Measurements from ENCODE around the gene CKAP5. TPM values are rescaled to one million over a fixed set of nuclear protein-coding genes. Genes with fewer than 3 reads are reported as not detected.

The CKAP5 gene
- total and polyA plus RNA-seq, 2 experiments from 2014 or later = 67.9 to 120 TPM

DNA sequence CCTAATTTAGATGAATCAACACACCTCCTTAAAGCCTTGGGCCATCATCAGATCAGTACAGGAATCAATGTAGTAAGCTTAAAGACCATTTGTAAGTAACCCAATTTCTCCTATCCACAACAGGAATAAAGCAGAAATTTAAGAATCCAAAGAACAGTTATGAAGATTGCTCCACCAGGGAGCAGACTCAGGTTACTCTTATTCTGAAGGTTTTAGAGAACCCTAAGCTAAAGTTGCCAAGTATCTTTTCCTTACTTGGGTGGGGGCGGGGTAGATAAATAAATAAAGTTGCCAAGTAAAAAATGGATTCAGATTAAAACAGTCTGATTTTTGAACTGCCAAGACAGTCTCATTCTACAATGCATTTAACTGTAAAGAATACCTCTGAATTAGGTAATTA, 18.1 kb downstream of the CKAP5 start (continued):
- TF ChIP-seq, protein P1, sequence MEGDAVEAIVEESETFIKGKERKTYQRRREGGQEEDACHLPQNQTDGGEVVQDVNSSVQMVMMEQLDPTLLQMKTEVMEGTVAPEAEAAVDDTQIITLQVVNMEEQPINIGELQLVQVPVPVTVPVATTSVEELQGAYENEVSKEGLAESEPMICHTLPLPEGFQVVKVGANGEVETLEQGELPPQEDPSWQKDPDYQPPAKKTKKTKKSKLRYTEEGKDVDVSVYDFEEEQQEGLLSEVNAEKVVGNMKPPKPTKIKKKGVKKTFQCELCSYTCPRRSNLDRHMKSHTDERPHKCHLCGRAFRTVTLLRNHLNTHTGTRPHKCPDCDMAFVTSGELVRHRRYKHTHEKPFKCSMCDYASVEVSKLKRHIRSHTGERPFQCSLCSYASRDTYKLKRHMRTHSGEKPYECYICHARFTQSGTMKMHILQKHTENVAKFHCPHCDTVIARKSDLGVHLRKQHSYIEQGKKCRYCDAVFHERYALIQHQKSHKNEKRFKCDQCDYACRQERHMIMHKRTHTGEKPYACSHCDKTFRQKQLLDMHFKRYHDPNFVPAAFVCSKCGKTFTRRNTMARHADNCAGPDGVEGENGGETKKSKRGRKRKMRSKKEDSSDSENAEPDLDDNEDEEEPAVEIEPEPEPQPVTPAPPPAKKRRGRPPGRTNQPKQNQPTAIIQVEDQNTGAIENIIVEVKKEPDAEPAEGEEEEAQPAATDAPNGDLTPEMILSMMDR (conservative IDR thresholded peaks at IDR 0.05; ENCODE audit: low read depth in 2 of 2) = no peak
- TF ChIP-seq, protein P2, sequence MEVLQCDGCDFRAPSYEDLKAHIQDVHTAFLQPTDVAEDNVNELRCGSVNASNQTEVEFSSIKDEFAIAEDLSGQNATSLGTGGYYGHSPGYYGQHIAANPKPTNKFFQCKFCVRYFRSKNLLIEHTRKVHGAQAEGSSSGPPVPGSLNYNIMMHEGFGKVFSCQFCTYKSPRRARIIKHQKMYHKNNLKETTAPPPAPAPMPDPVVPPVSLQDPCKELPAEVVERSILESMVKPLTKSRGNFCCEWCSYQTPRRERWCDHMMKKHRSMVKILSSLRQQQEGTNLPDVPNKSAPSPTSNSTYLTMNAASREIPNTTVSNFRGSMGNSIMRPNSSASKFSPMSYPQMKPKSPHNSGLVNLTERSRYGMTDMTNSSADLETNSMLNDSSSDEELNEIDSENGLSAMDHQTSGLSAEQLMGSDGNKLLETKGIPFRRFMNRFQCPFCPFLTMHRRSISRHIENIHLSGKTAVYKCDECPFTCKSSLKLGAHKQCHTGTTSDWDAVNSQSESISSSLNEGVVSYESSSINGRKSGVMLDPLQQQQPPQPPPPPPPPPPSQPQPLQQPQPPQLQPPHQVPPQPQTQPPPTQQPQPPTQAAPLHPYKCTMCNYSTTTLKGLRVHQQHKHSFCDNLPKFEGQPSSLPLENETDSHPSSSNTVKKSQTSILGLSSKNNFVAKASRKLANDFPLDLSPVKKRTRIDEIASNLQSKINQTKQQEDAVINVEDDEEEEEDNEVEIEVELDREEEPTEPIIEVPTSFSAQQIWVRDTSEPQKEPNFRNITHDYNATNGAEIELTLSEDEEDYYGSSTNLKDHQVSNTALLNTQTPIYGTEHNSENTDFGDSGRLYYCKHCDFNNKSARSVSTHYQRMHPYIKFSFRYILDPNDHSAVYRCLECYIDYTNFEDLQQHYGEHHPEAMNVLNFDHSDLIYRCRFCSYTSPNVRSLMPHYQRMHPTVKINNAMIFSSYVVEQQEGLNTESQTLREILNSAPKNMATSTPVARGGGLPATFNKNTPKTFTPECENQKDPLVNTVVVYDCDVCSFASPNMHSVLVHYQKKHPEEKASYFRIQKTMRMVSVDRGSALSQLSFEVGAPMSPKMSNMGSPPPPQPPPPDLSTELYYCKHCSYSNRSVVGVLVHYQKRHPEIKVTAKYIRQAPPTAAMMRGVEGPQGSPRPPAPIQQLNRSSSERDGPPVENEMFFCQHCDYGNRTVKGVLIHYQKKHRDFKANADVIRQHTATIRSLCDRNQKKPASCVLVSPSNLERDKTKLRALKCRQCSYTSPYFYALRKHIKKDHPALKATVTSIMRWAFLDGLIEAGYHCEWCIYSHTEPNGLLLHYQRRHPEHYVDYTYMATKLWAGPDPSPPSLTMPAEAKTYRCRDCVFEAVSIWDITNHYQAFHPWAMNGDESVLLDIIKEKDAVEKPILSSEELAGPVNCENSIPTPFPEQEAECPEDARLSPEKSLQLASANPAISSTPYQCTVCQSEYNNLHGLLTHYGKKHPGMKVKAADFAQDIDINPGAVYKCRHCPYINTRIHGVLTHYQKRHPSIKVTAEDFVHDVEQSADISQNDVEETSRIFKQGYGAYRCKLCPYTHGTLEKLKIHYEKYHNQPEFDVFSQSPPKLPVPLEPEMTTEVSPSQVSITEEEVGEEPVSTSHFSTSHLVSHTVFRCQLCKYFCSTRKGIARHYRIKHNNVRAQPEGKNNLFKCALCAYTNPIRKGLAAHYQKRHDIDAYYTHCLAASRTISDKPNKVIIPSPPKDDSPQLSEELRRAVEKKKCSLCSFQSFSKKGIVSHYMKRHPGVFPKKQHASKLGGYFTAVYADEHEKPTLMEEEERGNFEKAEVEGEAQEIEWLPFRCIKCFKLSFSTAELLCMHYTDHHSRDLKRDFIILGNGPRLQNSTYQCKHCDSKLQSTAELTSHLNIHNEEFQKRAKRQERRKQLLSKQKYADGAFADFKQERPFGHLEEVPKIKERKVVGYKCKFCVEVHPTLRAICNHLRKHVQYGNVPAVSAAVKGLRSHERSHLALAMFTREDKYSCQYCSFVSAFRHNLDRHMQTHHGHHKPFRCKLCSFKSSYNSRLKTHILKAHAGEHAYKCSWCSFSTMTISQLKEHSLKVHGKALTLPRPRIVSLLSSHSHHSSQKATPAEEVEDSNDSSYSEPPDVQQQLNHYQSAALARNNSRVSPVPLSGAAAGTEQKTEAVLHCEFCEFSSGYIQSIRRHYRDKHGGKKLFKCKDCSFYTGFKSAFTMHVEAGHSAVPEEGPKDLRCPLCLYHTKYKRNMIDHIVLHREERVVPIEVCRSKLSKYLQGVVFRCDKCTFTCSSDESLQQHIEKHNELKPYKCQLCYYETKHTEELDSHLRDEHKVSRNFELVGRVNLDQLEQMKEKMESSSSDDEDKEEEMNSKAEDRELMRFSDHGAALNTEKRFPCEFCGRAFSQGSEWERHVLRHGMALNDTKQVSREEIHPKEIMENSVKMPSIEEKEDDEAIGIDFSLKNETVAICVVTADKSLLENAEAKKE (CRISPR knock-in tag; IDR thresholded peaks at IDR 0.05) = no peak
- TF ChIP-seq STAT1 (IDR thresholded peaks at IDR 0.05; ENCODE audit: unreplicated experiment) = no peak
- no peak for TF ChIP-seq POLR2AphosphoS5 (IDR thresholded peaks at IDR 0.05; ENCODE audit: low read depth)

DNA sequence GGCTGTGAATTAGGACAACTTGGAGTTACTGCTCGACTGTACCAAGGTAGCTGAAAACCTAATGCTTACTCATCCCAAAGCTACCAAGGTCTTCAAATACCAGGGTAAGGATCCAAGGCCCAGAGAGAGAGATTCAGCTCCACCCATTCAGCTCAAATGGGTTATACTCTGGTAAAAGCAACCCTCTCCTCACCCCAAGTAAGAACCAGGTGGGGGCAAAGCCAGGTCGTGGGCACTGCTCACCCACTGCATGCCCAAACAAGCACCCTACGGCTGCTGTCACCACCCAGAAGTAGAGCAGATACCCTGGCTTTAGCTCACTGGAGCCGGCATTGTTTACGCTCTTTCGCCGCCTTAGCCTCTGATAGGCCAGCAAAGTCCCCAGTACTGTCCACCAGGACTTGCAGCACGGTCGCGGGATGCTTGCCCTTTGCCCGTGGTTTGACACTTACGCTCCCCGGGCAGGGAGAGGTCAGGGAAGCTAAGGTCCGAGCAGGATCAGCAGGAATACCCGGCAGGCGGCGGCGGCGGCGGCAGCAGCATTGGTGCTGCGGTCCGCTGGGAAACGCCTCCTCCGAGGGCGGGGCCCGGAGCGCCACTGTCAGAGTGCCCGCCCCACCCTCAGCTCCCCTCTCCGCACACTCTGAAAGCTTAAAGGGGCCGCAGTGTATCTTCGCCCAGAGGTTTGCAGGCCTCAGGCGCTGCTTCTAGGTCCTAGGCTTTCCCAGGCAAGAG, 19.6 kb downstream of the CKAP5 start:
- ATAC-seq (peak; percentile 99), DNase-seq (ENCODE audit: low spot score) (peak; percentile 94)
- Histone ChIP-seq H3K27ac (ENCODE audit: low read depth) (no peak overlapping the region; the same call in 1 of the 2 replicates), H2AFZ (no peak overlapping the region), H3K4me1 (ENCODE audit: insufficient read depth) (peaks cover 24% of the 10 kb centered on the region), H3K9me2 (ENCODE audit: insufficient read depth) (no peaks in the 10 kb centered on the region), H3K4me2 (peak overlapping the region; percentile 86), H3K4me3 (peak overlapping the region; percentile 59), H3K79me2 (replicated peaks; ENCODE audit: insufficient read depth) (peaks cover 98% of the 10 kb centered on the region), H3K27me3 (ENCODE audit: insufficient read depth) (no peaks in the 10 kb centered on the region), H4K20me1 (replicated peaks; ENCODE audit: insufficient read depth) (peaks cover 58% of the 10 kb centered on the region), H3F3A (replicated peaks; ENCODE audit: low read depth) (0 out of 2 replicates have a peak, but pooled peaks cover 4% of the 10 kb centered on the region), H3K36me3 (ENCODE audit: insufficient read depth) (no peaks in the 10 kb centered on the region)
- Mint-ChIP-seq H3K4me3 (peak overlapping the region; percentile 75), H3K27me3 (ENCODE audit: insufficient read depth, low read depth, poor library complexity) (peaks cover 2% of the 10 kb centered on the region), H3K9me3 (no peaks in the 10 kb centered on the region), H3K27ac (0 out of 2 replicates have a peak overlapping the region, but pooled peaks have one; percentile 67), H3K36me3 (ENCODE audit: low read depth) (no peaks in the 10 kb centered on the region; the same call in 1 of the 3 replicates), H3K4me1 (peaks cover 29% of the 10 kb centered on the region)
- TF ChIP-seq EZH2 (IDR thresholded peaks at IDR 0.05; ENCODE audit: low read depth, unreplicated experiment) (no peak), CREB1 (CRISPR knock-in tag; IDR thresholded peaks at IDR 0.05; ENCODE audit: low read depth) (no peak)

All from GM23338 (cell line).